Activated T-helper 2 cell treated with anti-CD3 and anti-CD28 coated beads, Interferon-gamma antibody, Interleukin-2, Interleukin-4, amounts not matched to agents 10 μg/mL and 5 μg/mL and 100 μg/mL, durations not matched to agents 14 hours and 24 hours and 36 hours (primary cell): ENCODE measurements around the gene BICRA. TPM values are rescaled to one million over a fixed set of nuclear protein-coding genes. Genes with fewer than 3 reads are reported as not detected.

Experiments
- DNase-seq: peaks from one replicate; pipeline ENCODE4 v3.0.0; 2021; ENCODE audit warnings: low spot score
- H3K27ac Mint-ChIP-seq: one replicate; pipeline ENCODE4 v1.8.0; 2021; ENCODE audit warnings: mixed read lengths
- H3K27me3 Mint-ChIP-seq: one replicate; pipeline ENCODE4 v1.8.0; 2021; ENCODE audit warnings: low read depth, mixed read lengths
- H3K36me3 Mint-ChIP-seq: one replicate; pipeline ENCODE4 v1.8.0; 2021; ENCODE audit warnings: low read depth, mixed read lengths
- H3K4me1 Mint-ChIP-seq: one replicate; pipeline ENCODE4 v1.8.0; 2021; ENCODE audit warnings: low read depth, mixed read lengths
- H3K4me3 Mint-ChIP-seq: one replicate; pipeline ENCODE4 v1.8.0; 2021; ENCODE audit warnings: low read depth, mild to moderate bottlenecking, moderate library complexity, mixed read lengths
- H3K9me3 Mint-ChIP-seq: one replicate; pipeline ENCODE4 v1.8.0; 2021; ENCODE audit warnings: mixed read lengths
- intact Hi-C: fragments of 100-400 bp; cut with micrococcal nuclease; formaldehyde crosslinking; loops from one replicate; pipeline ENCODE4 v1.15.1; 2023
- total RNA-seq: library from RNA; stranded (reverse); gene quantifications from 2 replicates; pipeline ENCODE4 v1.2.3, GENCODE V29; 2022

The BICRA gene
- total RNA-seq, 1 donor from 2014 or later, result 12.2 TPM

- peaks cover 14% of the 10 kb centered on the region for H3K4me1 Mint-ChIP-seq
- peaks cover 78% of the 10 kb centered on the region for H3K36me3 Mint-ChIP-seq
- H3K9me3 Mint-ChIP-seq, result no peaks in the 10 kb centered on the region
- no peak overlapping the region for H3K4me3 Mint-ChIP-seq
- DNase-seq, result no peak
- no peak overlapping the region for H3K27ac Mint-ChIP-seq
- intact Hi-C loops, result no loop called here
- no peaks in the 10 kb centered on the region for H3K27me3 Mint-ChIP-seq
Measured at GRCh38 chr19:47752440-47753211, 143.7 kb downstream of the BICRA start.

Other genes with a start within 250 kb of the BICRA start
- gene MEIS3, start 189.6 kb upstream of the BICRA start, total RNA-seq, result 0.16 TPM in 1 of 2 replicates, not detected in the other
- not detected in 2 replicates for gene SLC8A2, start 137.2 kb upstream of the BICRA start, total RNA-seq
- 9.6 and 11.3 TPM in 2 replicates for gene KPTN, start 124.9 kb upstream of the BICRA start, total RNA-seq
- gene NAPA, start 94.1 kb upstream of the BICRA start, total RNA-seq, result 56.9 and 60.1 TPM in 2 replicates
- gene ZNF541, start 36.0 kb upstream of the BICRA start, total RNA-seq, result 0.09 and 0.46 TPM in 2 replicates
- gene EHD2, start 104.3 kb downstream of the BICRA start, total RNA-seq, result 1.4 TPM in 2 replicates
- 266 and 269 TPM in 2 replicates for gene NOP53, start 136.4 kb downstream of the BICRA start, total RNA-seq
- gene SELENOW, start 169.6 kb downstream of the BICRA start, total RNA-seq, result 89.0 and 98.3 TPM in 2 replicates
- gene TPRX1, start 195.4 kb downstream of the BICRA start, total RNA-seq, result not detected in 2 replicates
- gene CRX, start 212.8 kb downstream of the BICRA start, total RNA-seq, result not detected in 2 replicates